GM19455 (cell line): ENCODE data around the gene FMN2.

Experiments
- ATAC-seq: cut with Tn5 transposase; IDR thresholded peaks from one replicate; pipeline ENCODE4 v1.9.1; 2021; ENCODE audit not compliant: unreplicated experiment

FMN2 gene

GRCh38 chr1:240091614-240092300 is at the start of gene FMN2:
FMN2 (plus strand) TSS chr1:240091883; CDS start chr1:240092110, 227 bp downstream.
- no peak for ATAC-seq

- ATAC-seq: no peak
Measured at GRCh38 chr1:240044620-240045019, 47.1 kb upstream of the FMN2 start.

GRCh38 chr1:240046000-240046399 is 45.7 kb upstream of the FMN2 start:
- ATAC-seq: no peak

GRCh38 chr1:240054109-240054701 is 37.5 kb upstream of the FMN2 start:
- ATAC-seq: no peak

GRCh38 chr1:240055936-240056335 is 35.7 kb upstream of the FMN2 start:
- no peak for ATAC-seq

- no peak for ATAC-seq
Measured at GRCh38 chr1:240056350-240056749, 35.3 kb upstream of the FMN2 start.

- no peak for ATAC-seq
Measured at GRCh38 chr1:240058049-240058448, 33.6 kb upstream of the FMN2 start.

GRCh38 chr1:240068961-240069360 is 22.7 kb upstream of the FMN2 start:
- ATAC-seq: no peak

GRCh38 chr1:240070188-240070587 is 21.5 kb upstream of the FMN2 start:
- no peak for ATAC-seq

- no peak for ATAC-seq
Measured at GRCh38 chr1:240073097-240073496, 18.6 kb upstream of the FMN2 start.

GRCh38 chr1:240074422-240074821 is 17.3 kb upstream of the FMN2 start:
- ATAC-seq: no peak

- no peak for ATAC-seq
Measured at GRCh38 chr1:240074908-240075307, 16.8 kb upstream of the FMN2 start.

- ATAC-seq: no peak
Measured at GRCh38 chr1:240084337-240084736, 7.3 kb upstream of the FMN2 start.

GRCh38 chr1:240084749-240085148 is 6.9 kb upstream of the FMN2 start:
- ATAC-seq: no peak

GRCh38 chr1:240086726-240087125 is 5.0 kb upstream of the FMN2 start:
- ATAC-seq: no peak

- no peak for ATAC-seq
Measured at GRCh38 chr1:240090014-240090413, 1.7 kb upstream of the FMN2 start.

GRCh38 chr1:240090957-240091600 is 604 bp upstream of the FMN2 start:
- no peak for ATAC-seq

- no peak for ATAC-seq
Measured at GRCh38 chr1:240092301-240093119, 827 bp downstream of the FMN2 start.

- no peak for ATAC-seq
Measured at GRCh38 chr1:240093120-240093961, 1.7 kb downstream of the FMN2 start.

- no peak for ATAC-seq
Measured at GRCh38 chr1:240094041-240094722, 2.5 kb downstream of the FMN2 start.
